GM19438 (cell line): ENCODE data around the gene NEK5.

Source experiments
- ATAC-seq: cut with Tn5 transposase; IDR thresholded peaks from one replicate; pipeline ENCODE4 v1.9.1; 2021; ENCODE audit warnings: low read depth; ENCODE audit not compliant: unreplicated experiment

The NEK5 gene

DNA sequence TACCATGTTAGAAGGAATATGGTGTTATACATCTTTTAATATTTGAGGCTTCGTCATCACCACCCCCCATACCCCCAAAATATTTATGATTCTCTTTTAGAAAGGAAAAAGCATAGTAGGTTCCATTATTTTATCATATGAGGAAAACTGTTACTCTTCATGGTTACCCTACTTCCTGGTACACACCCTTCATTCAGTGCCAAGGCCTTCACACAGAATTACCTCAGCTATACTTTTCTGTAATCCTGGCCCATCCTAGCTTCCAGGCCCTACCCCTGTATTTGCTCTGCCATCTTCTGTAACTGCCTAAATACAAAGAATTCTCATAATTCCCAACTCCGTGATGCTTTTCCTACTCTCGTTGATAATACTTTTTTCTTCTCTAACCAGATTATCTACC is 108.7 kb downstream of the NEK5 start:
- ATAC-seq: no peak

DNA sequence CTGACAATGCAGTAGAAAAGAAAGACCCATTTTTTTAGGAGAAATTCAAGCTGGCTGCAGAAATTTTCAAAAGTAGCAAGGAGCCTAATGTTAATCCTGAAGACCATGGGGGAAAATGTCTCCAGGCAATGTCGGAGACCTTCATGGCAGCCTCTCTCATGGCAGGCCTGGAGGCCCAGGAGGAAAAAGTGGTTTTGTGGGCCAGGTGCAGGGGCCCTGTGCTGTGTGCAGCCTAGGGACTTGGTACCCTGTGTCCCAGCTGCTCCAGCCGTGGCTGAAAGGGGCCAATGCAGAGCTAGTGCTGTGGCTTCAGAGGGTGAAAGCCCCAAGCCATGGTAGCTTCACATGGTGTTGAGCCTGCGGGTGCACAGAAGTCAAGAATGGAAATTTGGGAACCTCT is 112.6 kb downstream of the NEK5 start:
- no peak for ATAC-seq

- no peak for ATAC-seq
Observed at GRCh38 chr13:52012512-52012836, 116.4 kb downstream of the NEK5 start.

- ATAC-seq: peak; percentile 99
Observed at GRCh38 chr13:52011632-52012511, 117.0 kb downstream of the NEK5 start, which contains the start of gene ALG11. Gene ALG11 (plus strand): TSS chr13:52012398. CDS start chr13:52012419, 21 bp downstream.

- ATAC-seq: peak; percentile 9
Observed at GRCh38 chr13:52010890-52011631, 117.8 kb downstream of the NEK5 start, which contains the start of gene ATP7B. Gene ATP7B (minus strand): TSS chr13:52011450. CDS start chr13:52011337, 113 bp downstream.

DNA sequence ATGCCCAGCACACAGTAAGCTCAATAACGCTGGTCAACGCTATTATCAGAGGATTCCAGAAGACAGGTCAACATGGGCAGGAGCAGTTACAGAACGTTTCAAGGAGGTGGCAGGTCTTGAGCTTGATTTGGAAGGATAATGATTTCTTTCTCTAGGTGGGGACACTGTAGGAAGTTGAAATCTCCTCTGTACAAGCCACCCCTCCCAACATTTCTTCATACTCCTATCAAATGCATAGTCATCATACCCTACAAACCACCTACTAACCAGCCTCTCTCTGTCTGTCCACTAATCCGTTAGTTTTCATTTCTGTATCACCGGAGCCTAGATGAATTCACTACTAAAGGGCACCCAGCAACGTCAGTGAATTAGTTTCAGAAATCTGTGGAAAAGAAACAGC is 118.9 kb downstream of the NEK5 start:
- no peak for ATAC-seq

- ATAC-seq: no peak
Observed at GRCh38 chr13:52006523-52007245, 122.2 kb downstream of the NEK5 start.

DNA sequence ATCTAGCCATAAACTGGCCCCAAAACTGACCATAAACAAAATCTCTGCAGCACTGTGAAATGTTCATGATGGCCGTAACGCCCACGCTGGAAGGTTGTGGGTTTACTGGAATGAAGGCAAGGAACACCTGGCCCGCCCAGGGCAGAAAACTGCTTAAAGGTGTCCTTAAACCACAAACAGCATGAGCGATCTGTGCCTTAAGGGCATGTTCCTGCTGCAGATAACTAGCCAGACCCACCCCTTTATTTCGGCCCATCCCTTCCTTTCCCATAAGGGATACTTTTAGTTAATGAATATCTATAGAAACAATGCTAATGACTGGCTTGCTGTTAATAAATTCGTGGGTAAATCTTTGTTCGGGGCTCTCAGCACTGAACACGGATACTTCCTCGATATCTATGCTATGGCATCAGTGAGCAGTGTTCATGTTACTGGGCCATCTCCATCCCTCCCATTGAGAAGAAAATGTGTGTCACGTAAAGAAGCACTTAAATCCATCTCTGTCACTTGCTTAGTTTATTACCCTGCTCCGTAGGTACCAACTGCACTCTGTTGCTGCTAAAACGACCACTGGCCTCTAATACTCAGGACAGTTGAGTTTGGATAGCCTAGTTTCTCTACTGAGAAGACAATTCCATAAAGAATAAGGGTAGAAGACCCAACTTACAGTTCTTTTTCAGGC is 122.9 kb downstream of the NEK5 start:
- no peak for ATAC-seq

- ATAC-seq: no peak
Observed at GRCh38 chr13:52004511-52005170, 124.2 kb downstream of the NEK5 start.

GRCh38 chr13:52003541-52003940 is 125.3 kb downstream of the NEK5 start:
- no peak for ATAC-seq

- ATAC-seq: no peak
Observed at GRCh38 chr13:52002361-52002760, 126.5 kb downstream of the NEK5 start.

GRCh38 chr13:52001120-52001731 is 127.6 kb downstream of the NEK5 start:
- ATAC-seq: peak; percentile 64

DNA sequence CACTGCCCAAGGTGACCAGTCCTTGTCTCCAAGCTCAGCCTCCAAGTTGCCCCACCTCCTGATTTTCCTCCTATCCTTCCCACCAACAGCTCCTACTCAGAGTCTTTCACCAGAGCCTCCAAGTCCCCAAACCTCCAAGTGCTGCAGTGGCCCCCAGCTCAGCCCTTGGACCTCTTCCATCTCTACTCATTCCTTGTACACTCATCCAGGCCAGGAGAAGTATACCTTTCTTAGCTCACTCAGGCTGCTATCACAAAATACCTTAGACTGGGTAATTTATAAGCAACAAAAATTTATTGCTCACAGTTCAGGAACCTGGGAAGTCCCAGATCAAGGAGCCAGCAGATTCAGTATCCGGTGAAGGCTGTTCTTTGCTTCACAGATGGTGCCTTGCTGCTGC is 129.0 kb downstream of the NEK5 start:
- no peak for ATAC-seq

- ATAC-seq: no peak
Observed at GRCh38 chr13:51999510-51999911, 129.4 kb downstream of the NEK5 start.

DNA sequence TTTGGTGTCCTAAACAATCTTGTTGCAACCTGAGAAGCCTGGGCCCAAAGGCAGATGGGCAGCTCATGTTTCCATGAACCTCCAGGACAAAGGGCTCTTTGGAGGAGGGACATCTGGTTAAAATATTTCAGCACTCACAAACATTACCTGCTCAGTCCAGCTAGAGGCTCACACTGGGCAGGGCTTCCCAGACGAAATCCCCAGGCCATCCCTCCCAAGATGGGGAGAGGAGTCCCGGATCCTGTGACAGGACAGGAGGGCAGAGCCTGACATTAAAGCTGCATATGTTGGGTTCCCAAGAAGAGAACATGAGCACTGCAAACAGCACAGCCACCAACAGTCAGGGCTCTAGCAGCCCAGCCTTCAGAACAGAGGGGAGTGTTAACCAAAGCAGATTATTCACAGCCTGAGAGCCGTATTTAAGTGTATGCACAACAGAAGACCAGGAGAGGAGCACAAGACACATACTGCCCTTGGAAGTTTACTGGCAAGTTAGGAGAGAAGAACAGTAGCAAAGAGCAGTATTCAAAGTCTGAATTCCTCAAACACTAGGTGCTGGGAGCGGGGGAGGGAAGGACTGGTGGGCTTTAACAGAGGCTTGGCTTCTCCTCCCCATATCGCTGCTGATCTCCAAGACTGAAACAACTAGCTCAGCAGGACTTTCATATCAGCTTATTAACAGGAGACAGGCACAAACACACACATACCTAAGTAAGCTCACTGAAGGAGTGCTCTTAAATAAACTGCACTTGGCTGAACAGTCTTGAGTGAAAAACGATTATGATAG is 130.0 kb downstream of the NEK5 start:
- no peak for ATAC-seq

GRCh38 chr13:51997641-51998330 is 131.1 kb downstream of the NEK5 start:
- no peak for ATAC-seq

GRCh38 chr13:51997186-51997585 is 131.7 kb downstream of the NEK5 start:
- no peak for ATAC-seq

DNA sequence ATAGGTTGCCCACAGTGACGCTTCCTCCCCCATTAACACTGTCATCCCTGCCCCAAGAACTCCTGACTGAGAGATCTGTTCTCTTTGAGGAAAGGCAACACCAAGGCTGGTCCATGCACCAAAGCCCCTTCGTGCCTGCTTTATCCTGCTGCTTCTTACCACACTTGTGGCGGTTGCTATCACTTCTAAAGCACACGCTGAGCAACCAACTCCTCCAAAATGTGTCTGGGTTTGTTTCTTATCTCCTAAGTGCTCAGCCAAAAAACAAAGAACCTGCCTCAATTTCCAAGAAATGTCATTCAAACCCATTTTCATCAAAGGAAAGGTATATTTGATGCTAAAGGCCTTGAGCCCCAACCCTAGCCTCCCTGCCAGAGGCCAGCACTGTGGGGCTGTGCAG is 132.2 kb downstream of the NEK5 start:
- no peak for ATAC-seq
